Adipose tissue (tissue), 3 donors: ENCODE results near the gene PCDH9. TPM values are rescaled to one million over a fixed set of nuclear protein-coding genes. Genes with fewer than 3 reads are reported as not detected.

ENCODE experiments used
- H3K27ac ChIP-seq: one replicate; pipeline ENCODE4 v1.5.1; 2013; ENCODE audit warnings: low read depth, low read length
- WGBS, 3 donors: extraction: QIAGEN DNeasy Blood & Tissue Kit; methylation state at CpG; one replicate each; pipeline ENCODE4 v1.1.7; 2013; 5-methylcytosine and 5-hydroxymethylcytosine counted together
- polyA plus RNA-seq, 3 donors: library from polyadenylated mRNA; stranded (reverse); fragments of 200-250 nt; gene quantifications; one replicate each; pipeline ENCODE4 v1.2.3, GENCODE V29; 2013
- donor health status: healthy with polysubstance abuse.
- donor health status: Bipolar disorder and iron deficiency.
- donor health status: healthy.

Gene PCDH9
- polyA plus RNA-seq, 3 donors, result 0.49 to 1.7 (median 1.0) TPM

GRCh38 chr13:67186995-67187569 lies 43.1 kb downstream of the PCDH9 start:
- no peak overlapping the region for H3K27ac ChIP-seq
- 74 to 83% (median 75%) methylated on average over 6 of the region's 6 CpGs for WGBS, 3 donors

DNA sequence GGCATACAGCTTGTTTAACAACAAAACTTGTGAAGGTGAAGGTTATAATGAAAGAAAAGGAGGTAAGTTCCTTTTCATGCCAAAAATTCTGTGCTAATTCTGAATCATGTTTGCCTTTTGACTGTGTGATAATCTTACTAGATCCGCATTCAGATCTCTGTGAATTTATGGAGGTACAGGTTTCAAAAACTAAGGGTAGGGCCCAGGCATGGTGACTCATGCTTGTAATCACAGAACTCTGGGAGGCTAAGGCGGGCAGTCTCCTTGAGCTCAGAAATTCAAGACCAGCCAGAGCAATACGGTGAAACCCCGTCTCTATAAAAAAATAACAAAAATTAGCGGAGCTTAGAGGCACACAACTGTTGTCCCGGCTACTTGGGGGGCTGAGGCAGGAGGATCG lies 45.9 kb downstream of the PCDH9 start:
- WGBS, 3 donors, result 88 to 97% (median 96%) methylated on average over 7 of the region's 7 CpGs
- H3K27ac ChIP-seq, result no peak overlapping the region

GRCh38 chr13:67183151-67183550 lies 47.0 kb downstream of the PCDH9 start:
- WGBS, 3 donors, result 46 to 81% (median 61%) methylated on average over 1 of the region's 1 CpG
- no peak overlapping the region for H3K27ac ChIP-seq

- WGBS, 3 donors, result 86 to 92% (median 90%) methylated on average over 2 of the region's 2 CpGs
- H3K27ac ChIP-seq, result no peak overlapping the region
Measured at GRCh38 chr13:67175836-67176459, 54.2 kb downstream of the PCDH9 start.

GRCh38 chr13:67168384-67168783 lies 61.8 kb downstream of the PCDH9 start:
- WGBS, 3 donors, result 46 to 48% (median 46%) methylated on average over 2 of the region's 2 CpGs
- H3K27ac ChIP-seq, result no peak overlapping the region

GRCh38 chr13:67167420-67167819 lies 62.7 kb downstream of the PCDH9 start:
- H3K27ac ChIP-seq, result no peak overlapping the region
- 87 to 88% (median 88%) methylated on average over 1 of the region's 1 CpG for WGBS, 3 donors

GRCh38 chr13:67161176-67161575 lies 69.0 kb downstream of the PCDH9 start:
- no peak overlapping the region for H3K27ac ChIP-seq
- 75 to 93% (median 90%) methylated on average over 3 of the region's 3 CpGs for WGBS, 3 donors

DNA sequence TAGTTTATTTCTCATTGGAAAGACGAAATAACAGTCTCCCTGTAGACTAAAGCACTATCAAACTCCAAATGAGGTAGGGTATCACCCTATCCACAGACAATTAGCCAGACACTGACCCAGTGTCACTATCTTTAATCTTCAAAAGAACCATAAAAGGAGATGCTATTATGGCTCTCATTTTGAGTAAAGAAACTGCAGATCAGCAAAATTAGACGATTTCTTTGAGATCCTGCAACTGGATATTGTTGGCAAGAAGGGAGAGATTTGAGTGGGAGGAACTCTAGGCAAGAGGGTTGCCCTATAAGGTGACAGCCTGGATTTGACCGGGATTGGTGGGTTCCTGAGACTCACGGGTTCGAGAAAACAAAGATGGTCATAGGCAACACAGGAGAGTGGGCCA lies 71.2 kb downstream of the PCDH9 start:
- H3K27ac ChIP-seq, result no peak overlapping the region
- 84 to 94% (median 86%) methylated on average over 5 of the region's 5 CpGs for WGBS, 3 donors

- H3K27ac ChIP-seq, result no peak overlapping the region
- 77 to 80% (median 78%) methylated on average over 7 of the region's 7 CpGs for WGBS, 3 donors
Measured at GRCh38 chr13:67156723-67157060, 73.4 kb downstream of the PCDH9 start.

DNA sequence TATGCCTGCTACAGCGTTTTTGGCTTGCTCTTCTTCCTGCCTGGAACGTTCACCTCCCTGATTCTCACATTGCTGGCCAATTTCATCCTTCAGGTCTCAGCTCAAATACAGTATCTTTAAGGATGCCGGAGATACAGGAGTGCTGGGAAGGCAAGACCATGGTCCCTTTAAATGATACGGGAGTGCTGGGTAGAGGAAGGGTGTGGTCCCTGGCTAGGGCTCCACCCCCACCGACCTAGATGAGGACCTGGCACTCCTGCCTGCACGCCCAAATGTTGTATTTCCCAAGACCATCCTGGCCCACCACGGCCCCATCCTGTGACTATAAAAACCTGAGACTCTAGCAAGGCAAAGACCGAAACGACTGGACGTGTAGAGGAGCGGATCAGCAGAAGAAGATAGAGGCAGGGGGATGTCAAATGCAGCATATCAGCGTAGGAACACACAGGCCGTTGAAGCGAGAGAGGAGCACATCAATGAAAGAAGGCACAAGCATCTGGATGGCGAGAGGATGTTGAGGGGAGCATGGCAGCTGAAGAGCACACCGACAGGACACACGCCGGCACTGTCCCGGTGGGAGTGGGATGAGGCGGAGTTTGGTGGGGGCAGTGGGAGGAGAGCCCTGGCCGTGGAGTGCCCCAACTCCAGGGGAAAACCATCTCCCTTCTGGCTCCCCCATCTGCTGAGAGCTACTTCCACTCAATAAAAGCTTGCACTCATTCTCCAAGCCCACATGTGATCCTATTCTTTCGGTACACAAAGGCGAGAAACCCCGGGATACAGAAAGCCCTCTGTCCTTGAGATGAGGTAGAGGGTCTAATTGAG lies 74.0 kb downstream of the PCDH9 start:
- 82 to 91% (median 88%) methylated on average over 24 of the region's 24 CpGs for WGBS, 3 donors
- H3K27ac ChIP-seq, result no peak overlapping the region

DNA sequence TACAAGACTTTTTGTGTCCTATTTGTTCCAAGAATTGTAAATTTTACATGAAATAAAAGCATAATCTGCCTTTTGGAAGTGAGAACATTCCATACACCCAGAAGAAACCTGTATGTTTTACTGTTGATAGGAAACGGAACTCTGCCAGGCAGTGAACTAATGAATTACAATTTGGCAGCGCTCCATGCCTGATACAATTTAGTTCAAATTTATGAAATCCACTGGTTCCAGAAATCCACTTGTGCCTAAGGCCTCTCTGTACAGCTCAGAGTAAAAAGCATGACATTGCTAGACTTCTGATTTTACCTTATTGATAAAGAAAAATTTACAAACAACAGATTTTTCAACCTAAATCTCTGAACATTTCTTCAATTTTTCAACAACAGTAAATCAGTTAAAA lies 78.1 kb downstream of the PCDH9 start:
- WGBS, 3 donors, result 76 to 80% (median 77%) methylated on average over 2 of the region's 2 CpGs
- no peak overlapping the region for H3K27ac ChIP-seq

- H3K27ac ChIP-seq, result no peak overlapping the region
Measured at GRCh38 chr13:67151652-67152051, 78.5 kb downstream of the PCDH9 start.

GRCh38 chr13:67150608-67151007 lies 79.5 kb downstream of the PCDH9 start:
- 62 to 93% (median 87%) methylated on average over 1 of the region's 1 CpG for WGBS, 3 donors
- H3K27ac ChIP-seq, result no peak overlapping the region

GRCh38 chr13:67148161-67148571 lies 82.0 kb downstream of the PCDH9 start:
- H3K27ac ChIP-seq, result no peak overlapping the region
- 44 to 61% (median 50%) methylated on average over 2 of the region's 2 CpGs for WGBS, 3 donors

DNA sequence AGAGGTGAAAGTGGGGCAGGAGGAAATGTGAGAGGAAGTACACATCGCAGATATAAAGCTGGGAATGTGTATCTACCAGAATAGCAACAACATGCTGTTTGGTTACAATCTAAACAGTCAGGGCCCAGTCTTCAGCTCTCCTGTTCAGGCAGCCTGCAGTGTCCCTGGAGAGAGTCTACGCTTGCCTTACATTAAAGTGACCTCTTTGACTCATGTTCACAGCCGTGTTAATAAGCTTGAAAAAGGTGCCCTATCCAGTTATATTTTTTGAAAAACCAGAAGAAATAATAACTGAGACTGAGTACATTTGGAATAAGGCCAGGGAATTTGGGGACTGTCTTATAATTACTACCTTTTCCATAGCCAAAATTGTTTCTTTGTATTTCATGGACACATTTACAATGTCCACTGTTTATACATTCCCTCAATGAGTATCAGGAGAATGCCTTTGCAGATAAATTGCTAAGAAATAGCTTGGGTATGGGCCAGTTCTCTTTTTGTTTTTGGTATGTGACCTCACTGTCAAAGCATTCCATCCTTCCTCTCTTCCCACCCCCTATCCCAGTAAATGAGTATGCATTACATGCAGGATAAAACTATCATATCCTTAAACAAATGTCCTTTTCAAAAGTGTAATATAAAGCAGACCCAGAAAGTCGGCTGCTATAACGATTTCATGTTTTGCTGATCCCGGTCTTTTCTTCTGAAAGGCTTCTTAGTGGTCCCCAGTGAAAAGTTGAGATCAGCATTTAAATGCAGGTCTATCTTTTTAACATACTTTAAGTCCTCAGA lies 82.6 kb downstream of the PCDH9 start:
- 38 to 54% (median 40%) methylated on average over 6 of the region's 6 CpGs for WGBS, 3 donors
- no peak overlapping the region for H3K27ac ChIP-seq

- WGBS, 3 donors, result 38 to 64% (median 40%) methylated on average over 4 of the region's 4 CpGs
- H3K27ac ChIP-seq, result no peak overlapping the region
Measured at GRCh38 chr13:67146523-67147130, 83.5 kb downstream of the PCDH9 start.

GRCh38 chr13:67145950-67146349 lies 84.2 kb downstream of the PCDH9 start:
- H3K27ac ChIP-seq, result no peak overlapping the region
- 24 to 60% (median 54%) methylated on average over 1 of the region's 1 CpG for WGBS, 3 donors

DNA sequence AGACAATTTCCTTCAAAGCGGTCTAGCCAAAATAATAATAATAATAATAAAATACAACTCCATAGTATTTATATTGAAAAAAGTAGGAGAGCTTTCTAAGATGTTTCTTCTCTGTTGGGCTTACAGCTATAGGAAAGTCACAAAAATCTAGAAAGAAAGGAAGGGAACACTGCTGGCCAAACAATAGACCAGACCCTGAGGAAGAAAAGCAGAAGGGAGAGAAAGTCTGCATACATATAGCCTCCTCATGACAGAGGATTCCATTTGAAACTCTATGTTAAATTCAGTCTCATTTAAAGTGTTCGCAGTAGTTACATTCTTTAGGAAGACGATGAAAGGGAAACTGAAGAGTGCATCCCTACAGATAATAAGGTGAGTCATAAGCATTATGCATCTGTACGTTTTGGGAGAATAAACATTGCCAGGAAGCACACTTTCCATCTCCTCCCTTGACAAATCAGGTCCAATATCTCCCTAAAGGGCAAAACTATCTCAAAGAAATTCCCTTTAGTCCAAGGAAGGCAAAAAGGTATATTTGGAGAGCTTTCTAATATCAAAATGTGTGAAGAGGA lies 86.5 kb downstream of the PCDH9 start:
- WGBS, 3 donors, result 77 to 83% (median 82%) methylated on average over 4 of the region's 4 CpGs
- no peak overlapping the region for H3K27ac ChIP-seq
